GM19099 (cell line): ENCODE results near the gene CARS1.

Source experiments
- POLR2A ChIP-seq: IDR thresholded peaks from 3 replicates; pipeline ENCODE4 v1.6.1; 2011; ENCODE audit warnings: low read depth; ENCODE audit not compliant: insufficient read length; ENCODE audit errors: extremely low read depth

The CARS1 gene

GRCh38 chr11:2963112-2963754 is 94.0 kb downstream of the CARS1 start:
- TF ChIP-seq POLR2A = no peak

GRCh38 chr11:2961080-2961479 is 96.1 kb downstream of the CARS1 start:
- TF ChIP-seq POLR2A = no peak

- no peak for TF ChIP-seq POLR2A
Measured at GRCh38 chr11:2960139-2960538, 97.1 kb downstream of the CARS1 start.

GRCh38 chr11:2958251-2958650 is 99.0 kb downstream of the CARS1 start:
- TF ChIP-seq POLR2A = no peak

- no peak for TF ChIP-seq POLR2A
Measured at GRCh38 chr11:2955906-2956476, 101.2 kb downstream of the CARS1 start.

- TF ChIP-seq POLR2A = no peak
Measured at GRCh38 chr11:2954263-2954662, 103.0 kb downstream of the CARS1 start.

GRCh38 chr11:2952290-2952689 is 104.9 kb downstream of the CARS1 start:
- TF ChIP-seq POLR2A = no peak

GRCh38 chr11:2951231-2952110 is 105.8 kb downstream of the CARS1 start:
- no peak for TF ChIP-seq POLR2A
